GM12878 (cell line): Measurements from ENCODE around the gene TWIST1. TPM values are rescaled to one million over a fixed set of nuclear protein-coding genes. Genes with fewer than 3 reads are reported as not detected.

ENCODE experiments used
- ATAC-seq: fragments of 200-7000 bp; cut with Tn5 transposase; 3 replicates; pipeline ENCODE4 v1.9.1; 2020; ENCODE audit warnings: mild to moderate bottlenecking, moderate library complexity
- BruUV-seq: library from RNA; stranded (reverse); fragments of 400-500 nt; replicated peaks from 2 replicates; lab custom pipeline; 2021; lab: Mats Ljungman, UMichigan
- CTCF ChIA-PET: fragments of 300-600 bp; sonication (Branson Sonifier 250); formaldehyde crosslinking; extraction: SDS; loops from one replicate; lab custom pipeline; 2021; ENCODE audit warnings: inconsistent platforms; lab: Yijun Ruan, JAX
- POLR2A ChIA-PET: fragments of 350-600 bp; formaldehyde crosslinking; extraction: SDS; loops from one replicate; lab custom pipeline; 2021; ENCODE audit warnings: inconsistent platforms; lab: Charles Lee
- RAD21 ChIA-PET: fragments of 300-600 bp; sonication (Branson Sonifier 250); formaldehyde crosslinking; loops from one replicate; lab custom pipeline; 2023; ENCODE audit warnings: antibody characterized with exemption; ENCODE audit not compliant: unreplicated experiment; lab: Charles Lee
- SMC1A ChIA-PET: fragments of 300-600 bp; sonication (Branson Sonifier 250); formaldehyde crosslinking; loops from one replicate; lab custom pipeline; 2023; ENCODE audit not compliant: unreplicated experiment, uncharacterized antibody; lab: Charles Lee
- DNase-seq: peaks from one replicate; pipeline ENCODE4 v3.0.0-alpha.2; 2011; ENCODE audit warnings: low read depth, low spot score
- FAIRE-seq: peaks from 3 replicates; lab custom pipeline; 2011; peaks lifted over from hg19 to GRCh38; lab: Jason Lieb, UNC
- H2AFZ ChIP-seq: 2 replicates; pipeline ENCODE4 v1.6.0; 2011; ENCODE audit warnings: low read depth, low read length, control low read depth; ENCODE audit not compliant: control insufficient read depth
- H3K27ac ChIP-seq: 2 replicates; pipeline ENCODE4 v1.5.1; 2011; ENCODE audit warnings: control low read depth; ENCODE audit not compliant: control insufficient read depth, insufficient read depth
- H3K27me3 ChIP-seq, 2 experiments: replicated peaks in 1 of 2; 2 replicates each; pipeline versions ENCODE4 v1.6.0 to v1.6.1; 2011; ENCODE audit warnings: low read length in 1 of 2; ENCODE audit not compliant: control insufficient read depth in 2 of 2, insufficient read depth in 2 of 2
- H3K36me3 ChIP-seq, 2 experiments: 2 replicates each; pipeline ENCODE4 v1.5.1; 2011; ENCODE audit warnings: low read length in 1 of 2; ENCODE audit not compliant: control insufficient read depth in 2 of 2, insufficient read depth in 2 of 2
- H3K4me1 ChIP-seq: 2 replicates; pipeline ENCODE4 v1.6.1; 2011; ENCODE audit warnings: mild to moderate bottlenecking, low read length, moderate library complexity, mixed read lengths; ENCODE audit not compliant: control insufficient read depth, insufficient read depth
- H3K4me2 ChIP-seq: 2 replicates; pipeline ENCODE4 v1.6.0; 2011; ENCODE audit warnings: control low read depth; ENCODE audit not compliant: control insufficient read depth, insufficient read depth
- H3K4me3 ChIP-seq: fragments of 200-600 bp; sonication (generic); 2 replicates; pipeline ENCODE4 v1.5.1; 2016
- H3K79me2 ChIP-seq: 2 replicates; pipeline ENCODE4 v1.6.0; 2011; ENCODE audit warnings: low read length; ENCODE audit not compliant: control insufficient read depth, insufficient read depth
- H3K9ac ChIP-seq: 2 replicates; pipeline ENCODE4 v1.8.0; 2011; ENCODE audit warnings: low read length, control low read depth, mixed read lengths; ENCODE audit not compliant: control insufficient read depth, insufficient read depth
- H3K9me3 ChIP-seq: replicated peaks from 3 replicates; pipeline ENCODE4 v1.5.1; 2011; ENCODE audit warnings: mild to moderate bottlenecking, low read length; ENCODE audit not compliant: control insufficient read depth, insufficient read depth
- H4K20me1 ChIP-seq: 2 replicates; pipeline ENCODE4 v1.6.0; 2011; ENCODE audit not compliant: control insufficient read depth, insufficient read depth
- MTA2 ChIP-seq: fragments of 450-650 bp; IDR thresholded peaks from 2 replicates; pipeline ENCODE4 v1.6.1; 2016; ENCODE audit warnings: low read depth, mild to moderate bottlenecking, moderate library complexity
- NRF1 ChIP-seq: conservative IDR thresholded peaks from 2 replicates; pipeline ENCODE4 v1.6.1; 2011; ENCODE audit warnings: mild to moderate bottlenecking, low read depth, low read length, improper control_type of control experiment
- PAX8 ChIP-seq: fragments of 450-650 bp; IDR thresholded peaks from 2 replicates; pipeline ENCODE4 v1.6.1; 2017; ENCODE audit warnings: mild to moderate bottlenecking, moderate library complexity
- ZBED1 ChIP-seq: IDR thresholded peaks from 2 replicates; pipeline ENCODE4 v1.6.1; 2016; ENCODE audit warnings: borderline replicate concordance
- ZNF592 ChIP-seq: fragments of 450-650 bp; IDR thresholded peaks from 2 replicates; pipeline ENCODE4 v1.6.1; 2017; ENCODE audit warnings: mild to moderate bottlenecking, moderate library complexity
- WGBS: methylation state at CpG from one replicate; pipeline ENCODE4 v1.1.6; 2016; ENCODE audit warnings: low lambda C conversion rate; ENCODE audit not compliant: insufficient replicate concordance, insufficient coverage; ENCODE audit errors: missing lambda C conversion rate; 5-methylcytosine and 5-hydroxymethylcytosine counted together
- in situ Hi-C: fragments of 300-500 bp; cut with MboI; formaldehyde crosslinking; loops from 9 replicates; pipeline ENCODE4 v1.14.3; 2018; ENCODE audit warnings: mixed read lengths
- intact Hi-C: fragments of 100-400 bp; cut with micrococcal nuclease; formaldehyde crosslinking; loops from one replicate; pipeline ENCODE4 v1.14.2; 2022; ENCODE audit not compliant: unreplicated experiment
- polyA plus RNA-seq, 11 experiments: library from polyadenylated mRNA; depleted of rRNA in 4 of 11; unstranded in 6 of 11; stranded (reverse) in 5 of 11; fragments of >200 nt; fragmentation: Nextera tagmentation in 4 of 11; fragmentation: Illumina TruSeq in 1 of 11; extraction: Ambion mirVana in 4 of 11; extraction: Trizol in 1 of 11; gene quantifications; 1 replicate in 1 of 11; 2 replicates in 10 of 11; pipeline versions ENCODE4 v1.2.1 to v1.2.3, GENCODE V29; 2011 to 2016; ENCODE audit warnings: inconsistent platforms in 2 of 11, missing spikeins in 2 of 11, low read depth in 1 of 11
- total RNA-seq, 4 experiments: library from RNA; depleted of rRNA in 3 of 4; stranded (reverse); fragments of >200 nt in 3 of 4; fragmentation: Illumina TruSeq in 1 of 4; extraction: Trizol in 1 of 4; gene quantifications; 2 replicates each; pipeline versions ENCODE4 v1.2.1 to v1.2.3, GENCODE V29; 2013 to 2021
- TF ChIP-seq, protein P1 (sequence below): fragments of 450-650 bp; IDR thresholded peaks from 2 replicates; pipeline ENCODE4 v1.6.1; 2016; ENCODE audit warnings: mild to moderate bottlenecking

TWIST1 gene
- total and polyA plus RNA-seq, 10 of the 15 experiments (the other 5 are each of a cell fraction or from before 2014, with no cell fraction given): not detected

GRCh38 chr7:19110026-19110730 lies 7.3 kb downstream of the TWIST1 start:
- in situ Hi-C loops: loop anchor here (25.0 kb wide), 1 partner anchor 552 kb away; no protein-coding TSS in a partner anchor
- TF ChIP-seq NRF1 (no peak), ZNF592 (no peak), PAX8 (no peak), ZBED1 (no peak), MTA2 (no peak)
- TF ChIP-seq, protein P1, sequence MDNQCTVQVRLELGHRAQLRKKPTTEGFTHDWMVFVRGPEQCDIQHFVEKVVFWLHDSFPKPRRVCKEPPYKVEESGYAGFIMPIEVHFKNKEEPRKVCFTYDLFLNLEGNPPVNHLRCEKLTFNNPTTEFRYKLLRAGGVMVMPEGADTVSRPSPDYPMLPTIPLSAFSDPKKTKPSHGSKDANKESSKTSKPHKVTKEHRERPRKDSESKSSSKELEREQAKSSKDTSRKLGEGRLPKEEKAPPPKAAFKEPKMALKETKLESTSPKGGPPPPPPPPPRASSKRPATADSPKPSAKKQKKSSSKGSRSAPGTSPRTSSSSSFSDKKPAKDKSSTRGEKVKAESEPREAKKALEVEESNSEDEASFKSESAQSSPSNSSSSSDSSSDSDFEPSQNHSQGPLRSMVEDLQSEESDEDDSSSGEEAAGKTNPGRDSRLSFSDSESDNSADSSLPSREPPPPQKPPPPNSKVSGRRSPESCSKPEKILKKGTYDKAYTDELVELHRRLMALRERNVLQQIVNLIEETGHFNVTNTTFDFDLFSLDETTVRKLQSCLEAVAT: no peak

More at GRCh38 chr7:19110026-19110730, 7.3 kb downstream of the TWIST1 start:
- intact Hi-C loops: no loop called here
- CTCF ChIA-PET: no interaction called here
- Histone ChIP-seq H3K27ac (no peak overlapping the region), H3K27me3 (peaks cover 8 to 27% of the 10 kb centered on the region in 2 experiments), H3K4me3 (no peak overlapping the region), H3K79me2 (no peaks in the 10 kb centered on the region), H4K20me1 (no peaks in the 10 kb centered on the region), H2AFZ (no peak overlapping the region), H3K9me3 (no peaks in the 10 kb centered on the region; the same call in 1 of the 3 replicates), H3K36me3 (no peaks in the 10 kb centered on the region), H3K4me2 (no peak overlapping the region), H3K4me1 (no peaks in the 10 kb centered on the region; the same call in 1 of the 2 replicates), H3K9ac (no peak overlapping the region)
- 8% methylated on average over 11 of the region's 11 CpGs for WGBS
- ATAC-seq (no peak), DNase-seq (no peak), FAIRE-seq (no peak)
- RAD21 ChIA-PET: no interaction called here
- SMC1A ChIA-PET: no interaction called here
- POLR2A ChIA-PET: no interaction called here
- BruUV-seq: no TSS peak
